Panc1 (cell line): ENCODE data around the gene LATS1.
A peak's percentile ranks its signal among the peaks of the same experiment; 100 is the strongest.

Experiments
- CTCF ChIP-seq: fragments of 450-650 bp; IDR thresholded peaks from 2 replicates; pipeline ENCODE4 v1.5.1; 2017; ENCODE audit warnings: mild to moderate bottlenecking
- POLR2AphosphoS5 ChIP-seq: IDR thresholded peaks from 2 replicates; pipeline ENCODE4 v1.6.1; 2012; ENCODE audit warnings: mild to moderate bottlenecking, low read depth, low read length, moderate library complexity
- REST ChIP-seq, 2 experiments: IDR thresholded peaks; 2 replicates each; pipeline ENCODE4 v1.6.1; 2011 to 2012; ENCODE audit warnings: low read depth in 2 of 2, control low read depth in 1 of 2, low read length in 1 of 2, mild to moderate bottlenecking in 1 of 2, moderate library complexity in 1 of 2; ENCODE audit not compliant: insufficient read depth in 1 of 2
- SIN3A ChIP-seq: IDR thresholded peaks from 2 replicates; pipeline ENCODE4 v1.6.1; 2012; ENCODE audit warnings: low read depth, mild to moderate bottlenecking, low read length, moderate library complexity, borderline replicate concordance; ENCODE audit not compliant: insufficient read depth
- TCF7L2 ChIP-seq: IDR thresholded peaks from 2 replicates; pipeline ENCODE4 v1.6.1; 2011; ENCODE audit warnings: mild to moderate bottlenecking, low read depth, low read length, inconsistent platforms

GRCh38 chr6:149717588-149718458 lies at the start of gene LATS1:
- TF ChIP-seq CTCF = no peak
- peak; percentile 87 for TF ChIP-seq POLR2AphosphoS5
- TF ChIP-seq REST (IDR thresholded peaks at IDR 0.05; ENCODE audit: insufficient read depth in 1 of 2, low read depth in 2 of 2, low read length in 1 of 2) = peak in 1 of 2 experiments; percentile 30; a peak in 1 of 4 replicates
- no peak for TF ChIP-seq TCF7L2
- peak; percentile 87; the same call in 1 of the 2 replicates for TF ChIP-seq SIN3A
